Panc1 (cell line): ENCODE measurements around the gene CNTN4. TPM values are rescaled to one million over a fixed set of nuclear protein-coding genes. Genes with fewer than 3 reads are reported as not detected.

Experiments used
- ATAC-seq: fragments of 200-7000 bp; cut with Tn5 transposase; 2 replicates; pipeline ENCODE4 v1.9.1; 2020; ENCODE audit warnings: mild to moderate bottlenecking, moderate library complexity
- BruUV-seq: library from RNA; stranded (reverse); fragments of 400-500 nt; replicated peaks from 2 replicates; lab custom pipeline; 2021; lab: Mats Ljungman, UMichigan
- CTCF ChIA-PET: fragments of 300-600 bp; sonication (Branson Sonifier 250); formaldehyde crosslinking; loops from one replicate; lab custom pipeline; 2022; ENCODE audit warnings: antibody characterized with exemption; lab: Charles Lee
- POLR2A ChIA-PET: fragments of 300-600 bp; sonication (Branson Sonifier 250); formaldehyde crosslinking; loops from one replicate; lab custom pipeline; 2022; ENCODE audit warnings: antibody characterized with exemption; lab: Charles Lee
- DNase-seq: peaks from one replicate; pipeline ENCODE4 v3.0.0-alpha.2; 2010; ENCODE audit warnings: low read depth, low spot score
- H3K27ac ChIP-seq: 2 replicates; pipeline ENCODE4 v1.5.1; 2011; ENCODE audit warnings: mild to moderate bottlenecking, low read length, inconsistent platforms
- H3K27me3 ChIP-seq: fragments of 200-500 bp; sonication (Bioruptor generic); 2 replicates; pipeline ENCODE4 v1.6.0; 2014; ENCODE audit warnings: low read length, inconsistent platforms; ENCODE audit not compliant: control insufficient read depth, insufficient read depth
- H3K36me3 ChIP-seq: fragments of 200-500 bp; sonication (Bioruptor generic); 2 replicates; pipeline ENCODE4 v1.5.1; 2014; ENCODE audit warnings: inconsistent platforms, mild to moderate bottlenecking, low read length, moderate library complexity; ENCODE audit not compliant: control insufficient read depth, insufficient read depth
- H3K4me1 ChIP-seq: 2 replicates; pipeline ENCODE4 v1.5.1; 2011; ENCODE audit warnings: inconsistent platforms, mild to moderate bottlenecking, low read length, moderate library complexity; ENCODE audit not compliant: control insufficient read depth, insufficient read depth
- H3K4me3 ChIP-seq, 2 experiments: 2 replicates each; pipeline ENCODE4 v1.5.1; 2011 to 2012; ENCODE audit warnings: low read depth in 2 of 2, low read length in 2 of 2, mild to moderate bottlenecking in 2 of 2, inconsistent platforms in 1 of 2, moderate library complexity in 1 of 2
- H3K9me3 ChIP-seq: fragments of 200-500 bp; sonication (Bioruptor generic); 2 replicates; pipeline ENCODE4 v1.5.1; 2014; ENCODE audit warnings: low read depth, mild to moderate bottlenecking, inconsistent platforms, low read length, moderate library complexity; ENCODE audit not compliant: control insufficient read depth, insufficient read depth
- POLR2AphosphoS5 ChIP-seq: IDR thresholded peaks from 2 replicates; pipeline ENCODE4 v1.6.1; 2012; ENCODE audit warnings: mild to moderate bottlenecking, low read depth, low read length, moderate library complexity
- SIN3A ChIP-seq: IDR thresholded peaks from 2 replicates; pipeline ENCODE4 v1.6.1; 2012; ENCODE audit warnings: low read depth, mild to moderate bottlenecking, low read length, moderate library complexity, borderline replicate concordance; ENCODE audit not compliant: insufficient read depth
- TCF7L2 ChIP-seq: IDR thresholded peaks from 2 replicates; pipeline ENCODE4 v1.6.1; 2011; ENCODE audit warnings: mild to moderate bottlenecking, low read depth, low read length, inconsistent platforms
- in situ Hi-C: cut with HindIII; loops from 2 replicates; pipeline ENCODE4 v1.10.0; 2016; ENCODE audit warnings: low sequenced_read_pairs, low pct_unique_long_range_greater_than_20kb
- intact Hi-C: fragments of 100-400 bp; cut with micrococcal nuclease; formaldehyde crosslinking; loops from one replicate; pipeline ENCODE4 v1.10.0; 2022; ENCODE audit not compliant: unreplicated experiment
- total RNA-seq: library from RNA; stranded (reverse); gene quantifications from one replicate; pipeline ENCODE4 v1.2.1, GENCODE V29; 2021; ENCODE audit not compliant: unreplicated experiment
- TF ChIP-seq, protein P1 (sequence below), 2 experiments: IDR thresholded peaks; 2 replicates each; pipeline ENCODE4 v1.6.1; 2011 to 2012; ENCODE audit warnings: low read depth in 2 of 2, control low read depth in 1 of 2, low read length in 1 of 2, mild to moderate bottlenecking in 1 of 2, moderate library complexity in 1 of 2; ENCODE audit not compliant: insufficient read depth in 1 of 2
- TF ChIP-seq, protein P2 (sequence below): fragments of 450-650 bp; IDR thresholded peaks from 2 replicates; pipeline ENCODE4 v1.5.1; 2017; ENCODE audit warnings: mild to moderate bottlenecking

The CNTN4 gene
- total RNA-seq, 1 experiment from 2014 or later, result not detected

DNA sequence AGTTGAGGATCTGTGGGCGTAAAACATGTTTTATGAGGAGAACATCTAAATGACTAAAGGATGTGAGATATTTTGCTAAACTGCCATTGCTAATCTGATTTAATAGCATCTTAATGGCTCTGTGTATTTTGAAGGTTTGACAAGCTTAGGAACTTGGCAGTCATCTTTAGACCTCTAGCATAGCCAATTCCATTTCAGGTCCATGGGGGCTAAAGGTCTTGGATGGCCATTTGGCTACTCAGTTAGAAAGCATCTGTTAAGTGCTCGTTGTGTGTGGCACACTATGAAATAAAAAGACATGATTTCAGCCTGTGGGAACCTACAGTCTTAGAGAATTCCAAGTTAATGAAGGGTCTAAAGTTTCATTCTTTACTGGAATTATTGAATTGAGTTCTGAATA, 775.3 kb downstream of the CNTN4 start:
- POLR2A ChIA-PET, result no interaction called here
- intact Hi-C loops (no loop called here), in situ Hi-C loops (no loop called here)
- Histone ChIP-seq H3K4me1 (no peaks in the 10 kb centered on the region), H3K27ac (no peak overlapping the region), H3K4me3 (no peak overlapping the region), H3K27me3 (no peaks in the 10 kb centered on the region), H3K36me3 (no peaks in the 10 kb centered on the region), H3K9me3 (no peaks in the 10 kb centered on the region)
- no TSS peak for BruUV-seq
- no peak for TF ChIP-seq POLR2AphosphoS5
- TF ChIP-seq TCF7L2, result no peak
- TF ChIP-seq, protein P1, sequence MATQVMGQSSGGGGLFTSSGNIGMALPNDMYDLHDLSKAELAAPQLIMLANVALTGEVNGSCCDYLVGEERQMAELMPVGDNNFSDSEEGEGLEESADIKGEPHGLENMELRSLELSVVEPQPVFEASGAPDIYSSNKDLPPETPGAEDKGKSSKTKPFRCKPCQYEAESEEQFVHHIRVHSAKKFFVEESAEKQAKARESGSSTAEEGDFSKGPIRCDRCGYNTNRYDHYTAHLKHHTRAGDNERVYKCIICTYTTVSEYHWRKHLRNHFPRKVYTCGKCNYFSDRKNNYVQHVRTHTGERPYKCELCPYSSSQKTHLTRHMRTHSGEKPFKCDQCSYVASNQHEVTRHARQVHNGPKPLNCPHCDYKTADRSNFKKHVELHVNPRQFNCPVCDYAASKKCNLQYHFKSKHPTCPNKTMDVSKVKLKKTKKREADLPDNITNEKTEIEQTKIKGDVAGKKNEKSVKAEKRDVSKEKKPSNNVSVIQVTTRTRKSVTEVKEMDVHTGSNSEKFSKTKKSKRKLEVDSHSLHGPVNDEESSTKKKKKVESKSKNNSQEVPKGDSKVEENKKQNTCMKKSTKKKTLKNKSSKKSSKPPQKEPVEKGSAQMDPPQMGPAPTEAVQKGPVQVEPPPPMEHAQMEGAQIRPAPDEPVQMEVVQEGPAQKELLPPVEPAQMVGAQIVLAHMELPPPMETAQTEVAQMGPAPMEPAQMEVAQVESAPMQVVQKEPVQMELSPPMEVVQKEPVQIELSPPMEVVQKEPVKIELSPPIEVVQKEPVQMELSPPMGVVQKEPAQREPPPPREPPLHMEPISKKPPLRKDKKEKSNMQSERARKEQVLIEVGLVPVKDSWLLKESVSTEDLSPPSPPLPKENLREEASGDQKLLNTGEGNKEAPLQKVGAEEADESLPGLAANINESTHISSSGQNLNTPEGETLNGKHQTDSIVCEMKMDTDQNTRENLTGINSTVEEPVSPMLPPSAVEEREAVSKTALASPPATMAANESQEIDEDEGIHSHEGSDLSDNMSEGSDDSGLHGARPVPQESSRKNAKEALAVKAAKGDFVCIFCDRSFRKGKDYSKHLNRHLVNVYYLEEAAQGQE (IDR thresholded peaks at IDR 0.05; ENCODE audit: insufficient read depth in 1 of 2, low read depth in 2 of 2, low read length in 1 of 2), result no peak
- TF ChIP-seq, protein P2, sequence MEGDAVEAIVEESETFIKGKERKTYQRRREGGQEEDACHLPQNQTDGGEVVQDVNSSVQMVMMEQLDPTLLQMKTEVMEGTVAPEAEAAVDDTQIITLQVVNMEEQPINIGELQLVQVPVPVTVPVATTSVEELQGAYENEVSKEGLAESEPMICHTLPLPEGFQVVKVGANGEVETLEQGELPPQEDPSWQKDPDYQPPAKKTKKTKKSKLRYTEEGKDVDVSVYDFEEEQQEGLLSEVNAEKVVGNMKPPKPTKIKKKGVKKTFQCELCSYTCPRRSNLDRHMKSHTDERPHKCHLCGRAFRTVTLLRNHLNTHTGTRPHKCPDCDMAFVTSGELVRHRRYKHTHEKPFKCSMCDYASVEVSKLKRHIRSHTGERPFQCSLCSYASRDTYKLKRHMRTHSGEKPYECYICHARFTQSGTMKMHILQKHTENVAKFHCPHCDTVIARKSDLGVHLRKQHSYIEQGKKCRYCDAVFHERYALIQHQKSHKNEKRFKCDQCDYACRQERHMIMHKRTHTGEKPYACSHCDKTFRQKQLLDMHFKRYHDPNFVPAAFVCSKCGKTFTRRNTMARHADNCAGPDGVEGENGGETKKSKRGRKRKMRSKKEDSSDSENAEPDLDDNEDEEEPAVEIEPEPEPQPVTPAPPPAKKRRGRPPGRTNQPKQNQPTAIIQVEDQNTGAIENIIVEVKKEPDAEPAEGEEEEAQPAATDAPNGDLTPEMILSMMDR, result no peak
- no peak for TF ChIP-seq SIN3A
- ATAC-seq (no peak), DNase-seq (no peak)
- CTCF ChIA-PET, result no interaction called here

DNA sequence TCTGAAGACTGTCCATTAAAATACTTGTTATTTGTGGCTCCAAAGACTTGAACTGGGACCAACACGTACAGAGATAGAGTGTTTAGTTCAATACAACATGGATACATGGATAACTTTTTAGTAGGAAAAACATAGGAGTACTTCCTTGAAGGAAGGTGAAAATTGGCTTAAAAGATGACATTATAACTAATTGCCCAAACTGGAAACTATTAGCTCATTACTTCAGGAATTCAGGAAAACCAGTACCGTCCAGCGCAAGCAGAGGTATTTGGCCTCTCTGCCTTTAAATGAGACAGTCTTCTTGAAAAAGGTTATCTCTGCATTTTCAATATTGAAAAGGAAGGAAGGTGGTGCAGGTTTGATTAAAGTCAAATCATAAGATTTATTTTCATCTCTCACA, 777.0 kb downstream of the CNTN4 start:
- CTCF ChIA-PET, result no interaction called here
- no peak overlapping the region for H3K27ac ChIP-seq
- DNase-seq (no peak), ATAC-seq (no peak)
- TF ChIP-seq POLR2AphosphoS5, result no peak
- TF ChIP-seq, protein P1 (IDR thresholded peaks at IDR 0.05; ENCODE audit: insufficient read depth in 1 of 2, low read depth in 2 of 2, low read length in 1 of 2), result no peak
- no peak for TF ChIP-seq SIN3A
- no peak for TF ChIP-seq TCF7L2
- TF ChIP-seq, protein P2, result no peak
- in situ Hi-C loops, result no loop called here
- H3K4me3 ChIP-seq, result no peak overlapping the region
- no peaks in the 10 kb centered on the region for H3K36me3 ChIP-seq
- POLR2A ChIA-PET, result no interaction called here
- BruUV-seq, result no TSS peak
- H3K9me3 ChIP-seq, result no peaks in the 10 kb centered on the region
- intact Hi-C loops, result no loop called here
- no peaks in the 10 kb centered on the region for H3K4me1 ChIP-seq
- no peaks in the 10 kb centered on the region for H3K27me3 ChIP-seq
